ENCODE measurements around the gene C22orf23.

Gene C22orf23

DNA sequence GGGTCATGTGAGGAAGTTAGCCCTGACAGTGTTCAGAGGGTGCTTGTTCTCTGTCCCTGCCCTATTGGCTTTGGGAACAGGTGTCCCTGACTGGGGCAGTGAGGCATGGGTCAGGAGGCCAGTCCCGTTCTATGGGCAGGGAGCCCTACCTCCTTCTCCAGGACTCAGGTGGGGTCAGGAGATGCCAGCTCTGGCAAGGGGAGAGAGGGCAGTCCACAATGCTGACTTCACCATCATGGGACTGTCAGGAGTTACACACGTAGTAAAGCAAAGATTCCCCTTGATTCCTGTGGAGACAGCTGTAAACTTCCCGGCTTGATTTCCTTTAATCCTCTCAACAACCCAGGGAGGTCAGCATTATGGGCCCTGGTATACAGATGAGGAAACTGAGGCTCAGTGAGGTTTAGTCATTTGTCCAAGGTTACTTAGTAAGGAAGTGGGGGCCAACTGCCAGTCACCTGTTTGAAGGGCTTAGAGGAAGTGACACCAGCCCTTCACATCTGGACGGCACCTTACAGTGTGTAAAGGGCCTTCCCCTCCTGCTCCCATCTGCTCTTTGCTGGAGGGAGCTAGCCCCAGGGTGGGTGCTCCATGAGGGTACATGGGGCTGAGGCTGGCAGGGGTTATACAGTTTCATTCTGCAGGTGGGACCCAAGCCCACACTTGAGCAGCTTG is 35.4 kb downstream of the C22orf23 start:
- Histone ChIP-seq H3K27ac (ENCODE audit: low read length) (no peak overlapping the region), H3K36me3 (ENCODE audit: insufficient read depth, low read depth, low read length) (peaks cover 35% of the 10 kb centered on the region), H3K27me3 (ENCODE audit: insufficient read depth, low read length) (no peaks in the 10 kb centered on the region), H3K4me1 (ENCODE audit: insufficient read depth, low read length) (no peaks in the 10 kb centered on the region), H3K9me3 (ENCODE audit: insufficient read depth, low read depth, low read length) (no peaks in the 10 kb centered on the region), H3K9ac (ENCODE audit: low read depth, low read length) (no peak overlapping the region), H3K4me3 (ENCODE audit: low read length) (no peak overlapping the region)

DNA sequence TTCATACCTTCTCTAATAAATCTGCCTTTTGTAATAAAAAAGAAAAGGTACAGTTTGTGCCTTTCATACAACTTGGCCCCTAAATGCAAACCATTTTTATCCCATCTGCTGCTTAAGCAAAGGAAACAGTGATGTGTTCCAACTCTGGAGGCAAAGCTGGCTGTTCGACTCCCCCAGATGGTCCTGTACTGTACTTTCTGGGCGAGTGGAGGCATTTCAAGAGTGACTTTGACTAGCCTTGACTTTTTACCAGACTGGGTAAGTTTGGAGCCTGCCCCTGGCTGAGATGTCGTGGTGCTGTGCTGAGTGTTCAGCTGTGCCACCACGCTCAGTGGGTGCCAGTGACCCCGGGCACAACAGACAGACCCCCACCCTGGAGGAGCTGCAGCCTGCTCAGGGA is 37.1 kb downstream of the C22orf23 start:
- no peak overlapping the region for H3K4me3 ChIP-seq (ENCODE audit: low read length)
- no peaks in the 10 kb centered on the region for H3K27me3 ChIP-seq (ENCODE audit: insufficient read depth, low read length)
- no peak overlapping the region for H3K27ac ChIP-seq (ENCODE audit: low read length)
- no peaks in the 10 kb centered on the region for H3K9me3 ChIP-seq (ENCODE audit: insufficient read depth, low read depth, low read length)
- peaks cover 4% of the 10 kb centered on the region; the same call in 1 of the 2 replicates for H3K4me1 ChIP-seq (ENCODE audit: insufficient read depth, low read length)
- H3K36me3 ChIP-seq (ENCODE audit: insufficient read depth, low read depth, low read length), result peaks cover 40% of the 10 kb centered on the region
- H3K9ac ChIP-seq (ENCODE audit: low read depth, low read length), result no peak overlapping the region

GRCh38 chr22:37913233-37913721 is 40.1 kb downstream of the C22orf23 start:
- peaks cover 28% of the 10 kb centered on the region for H3K36me3 ChIP-seq (ENCODE audit: insufficient read depth, low read depth, low read length)
- H3K4me1 ChIP-seq (ENCODE audit: insufficient read depth, low read length), result peaks cover 22% of the 10 kb centered on the region
- H3K9me3 ChIP-seq (ENCODE audit: insufficient read depth, low read depth, low read length), result no peaks in the 10 kb centered on the region
- H3K27me3 ChIP-seq (ENCODE audit: insufficient read depth, low read length), result no peaks in the 10 kb centered on the region
- H3K27ac ChIP-seq (ENCODE audit: low read length), result no peak overlapping the region
- no peak overlapping the region for H3K9ac ChIP-seq (ENCODE audit: low read depth, low read length)
- no peak overlapping the region for H3K4me3 ChIP-seq (ENCODE audit: low read length)

- Histone ChIP-seq H3K27ac (ENCODE audit: low read length) (no peak overlapping the region), H3K9me3 (ENCODE audit: insufficient read depth, low read depth, low read length) (no peaks in the 10 kb centered on the region), H3K36me3 (ENCODE audit: insufficient read depth, low read depth, low read length) (peaks cover 19% of the 10 kb centered on the region), H3K9ac (ENCODE audit: low read depth, low read length) (no peak overlapping the region), H3K4me1 (ENCODE audit: insufficient read depth, low read length) (peaks cover 24% of the 10 kb centered on the region), H3K27me3 (ENCODE audit: insufficient read depth, low read length) (no peaks in the 10 kb centered on the region), H3K4me3 (ENCODE audit: low read length) (no peak overlapping the region)
These were observed 41.2 kb downstream of the C22orf23 start for GRCh38 chr22:37912171-37912570.

- Histone ChIP-seq H3K9ac (ENCODE audit: low read depth, low read length) (no peak overlapping the region), H3K9me3 (ENCODE audit: insufficient read depth, low read depth, low read length) (no peaks in the 10 kb centered on the region), H3K4me1 (ENCODE audit: insufficient read depth, low read length) (peaks cover 24% of the 10 kb centered on the region), H3K27ac (ENCODE audit: low read length) (no peak overlapping the region), H3K27me3 (ENCODE audit: insufficient read depth, low read length) (no peaks in the 10 kb centered on the region), H3K36me3 (ENCODE audit: insufficient read depth, low read depth, low read length) (peaks cover 17% of the 10 kb centered on the region), H3K4me3 (ENCODE audit: low read length) (no peak overlapping the region)
These were observed 41.7 kb downstream of the C22orf23 start for GRCh38 chr22:37911697-37912096.

GRCh38 chr22:37910890-37911672 is 42.3 kb downstream of the C22orf23 start:
- H3K9ac ChIP-seq (ENCODE audit: low read depth, low read length), result peak overlapping the region; percentile 40; the same call in 1 of the 2 replicates

GRCh38 chr22:37909766-37910165 is 43.6 kb downstream of the C22orf23 start:
- Histone ChIP-seq H3K4me1 (ENCODE audit: insufficient read depth, low read length) (peaks cover 30% of the 10 kb centered on the region), H3K9ac (ENCODE audit: low read depth, low read length) (no peak overlapping the region; the same call in 1 of the 2 replicates), H3K27ac (ENCODE audit: low read length) (no peak overlapping the region), H3K36me3 (ENCODE audit: insufficient read depth, low read depth, low read length) (peaks cover 11% of the 10 kb centered on the region), H3K27me3 (ENCODE audit: insufficient read depth, low read length) (no peaks in the 10 kb centered on the region), H3K4me3 (ENCODE audit: low read length) (no peak overlapping the region), H3K9me3 (ENCODE audit: insufficient read depth, low read depth, low read length) (no peaks in the 10 kb centered on the region)

More at GRCh38 chr22:37910890-37911672, 42.3 kb downstream of the C22orf23 start:
- peaks cover 24% of the 10 kb centered on the region for H3K4me1 ChIP-seq (ENCODE audit: insufficient read depth, low read length)
- H3K9me3 ChIP-seq (ENCODE audit: insufficient read depth, low read depth, low read length), result no peaks in the 10 kb centered on the region
- no peaks in the 10 kb centered on the region for H3K27me3 ChIP-seq (ENCODE audit: insufficient read depth, low read length)
- H3K4me3 ChIP-seq (ENCODE audit: low read length), result no peak overlapping the region
- H3K27ac ChIP-seq (ENCODE audit: low read length), result no peak overlapping the region
- peaks cover 11% of the 10 kb centered on the region for H3K36me3 ChIP-seq (ENCODE audit: insufficient read depth, low read depth, low read length)

DNA sequence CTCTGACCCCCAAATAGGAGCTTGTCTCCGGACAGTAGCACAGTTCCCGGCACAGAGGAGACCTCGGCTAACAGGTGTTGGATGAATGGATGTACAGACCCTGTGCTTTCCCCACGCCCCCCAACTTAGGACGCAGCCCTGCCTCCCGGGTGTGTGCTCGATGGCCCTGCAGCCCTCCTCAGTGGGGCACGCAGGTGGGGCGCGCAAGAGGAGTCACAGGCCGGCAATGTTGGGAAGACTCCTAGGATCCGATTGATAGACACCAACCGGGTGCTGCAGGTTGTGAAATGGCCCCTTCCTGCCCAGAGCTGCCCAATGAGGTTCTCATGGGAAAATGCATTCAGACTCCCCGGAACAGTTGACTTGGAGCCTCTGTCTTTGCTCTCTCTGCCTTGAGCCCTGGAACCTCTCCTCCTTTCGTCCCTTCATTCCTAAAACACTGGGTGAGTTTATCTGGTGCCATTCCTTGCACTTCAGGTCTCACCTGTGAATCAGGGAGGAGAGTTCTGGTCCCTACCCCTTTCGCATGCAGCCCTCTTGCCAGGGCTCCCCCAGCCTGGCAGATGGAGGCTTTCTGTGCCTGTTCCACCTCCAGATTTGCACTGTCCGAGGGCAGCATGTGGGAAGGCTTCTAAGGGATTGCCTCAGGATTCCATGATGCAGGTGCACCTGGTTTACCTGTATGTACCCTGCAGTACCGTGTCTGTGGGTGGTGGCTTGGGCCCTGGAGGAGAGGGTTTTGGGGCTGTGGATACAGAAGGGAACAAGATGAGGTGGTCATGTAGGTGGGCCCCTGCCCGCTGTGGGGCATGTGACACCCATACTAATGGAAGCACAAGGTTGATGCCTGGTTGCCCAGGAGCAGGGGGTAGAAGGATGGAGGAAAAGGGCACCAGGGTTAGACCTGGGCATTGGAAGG is 46.1 kb downstream of the C22orf23 start:
- Histone ChIP-seq H3K4me3 (ENCODE audit: low read length) (peak overlapping the region; percentile 75), H3K36me3 (ENCODE audit: insufficient read depth, low read depth, low read length) (0 out of 2 replicates have a peak, but pooled peaks cover 3% of the 10 kb centered on the region), H3K9ac (ENCODE audit: low read depth, low read length) (peak overlapping the region; percentile 64; the same call in 1 of the 2 replicates), H3K9me3 (ENCODE audit: insufficient read depth, low read depth, low read length) (no peaks in the 10 kb centered on the region), H3K27ac (ENCODE audit: low read length) (no peak overlapping the region), H3K27me3 (ENCODE audit: insufficient read depth, low read length) (no peaks in the 10 kb centered on the region), H3K4me1 (ENCODE audit: insufficient read depth, low read length) (peaks cover 30% of the 10 kb centered on the region)

- Histone ChIP-seq H3K9ac (ENCODE audit: low read depth, low read length) (peak overlapping the region; percentile 64; the same call in 1 of the 2 replicates), H3K4me3 (ENCODE audit: low read length) (peak overlapping the region; percentile 75), H3K36me3 (ENCODE audit: insufficient read depth, low read depth, low read length) (no peaks in the 10 kb centered on the region), H3K27ac (ENCODE audit: low read length) (no peak overlapping the region), H3K27me3 (ENCODE audit: insufficient read depth, low read length) (no peaks in the 10 kb centered on the region), H3K9me3 (ENCODE audit: insufficient read depth, low read depth, low read length) (no peaks in the 10 kb centered on the region), H3K4me1 (ENCODE audit: insufficient read depth, low read length) (peaks cover 28% of the 10 kb centered on the region)
These were observed 46.9 kb downstream of the C22orf23 start for GRCh38 chr22:37906364-37907008.

GRCh38 chr22:37905534-37906363 is 47.7 kb downstream of the C22orf23 start, which contains the start of gene MICALL1:
MICALL1 (plus strand) TSS chr22:37906297; CDS start chr22:37906423, 126 bp downstream.
- no peaks in the 10 kb centered on the region for H3K27me3 ChIP-seq (ENCODE audit: insufficient read depth, low read length)
- H3K36me3 ChIP-seq (ENCODE audit: insufficient read depth, low read depth, low read length), result no peaks in the 10 kb centered on the region
- peak within 1 kb of the TSS; percentile 69 for H3K9ac ChIP-seq (ENCODE audit: low read depth, low read length)
- peaks cover 20% of the 10 kb centered on the region for H3K4me1 ChIP-seq (ENCODE audit: insufficient read depth, low read length)
- no peak within 1 kb of the TSS for H3K27ac ChIP-seq (ENCODE audit: low read length)
- H3K4me3 ChIP-seq (ENCODE audit: low read length), result peak within 1 kb of the TSS; percentile 75
- no peaks in the 10 kb centered on the region for H3K9me3 ChIP-seq (ENCODE audit: insufficient read depth, low read depth, low read length)

Data from iPS-20b (cell line).